GM10248 (cell line): Measurements from ENCODE around the gene TYRO3.
A peak's percentile ranks its signal among the peaks of the same experiment; 100 is the strongest.
"Not testable (repeated sequence)": the region's sequence is repeated elsewhere in the genome, so short reads cannot be mapped to it uniquely, and the experiment has no call there.

Experiments used
- CTCF ChIA-PET: fragments of 300-600 bp; sonication (Branson Sonifier 250); formaldehyde crosslinking; extraction: SDS; loops from one replicate; lab custom pipeline; 2021; ENCODE audit warnings: antibody characterized with exemption; lab: Yijun Ruan, JAX
- POLR2A ChIA-PET: fragments of 350-650 bp; sonication (Branson Sonifier 250); formaldehyde crosslinking; extraction: SDS; loops from one replicate; lab custom pipeline; 2020; ENCODE audit warnings: antibody characterized with exemption; lab: Yijun Ruan, JAX
- DNase-seq: peaks from one replicate; pipeline ENCODE4 v3.0.0; 2012; ENCODE audit errors: extremely low spot score
- CTCF ChIP-seq: IDR thresholded peaks from 2 replicates; pipeline ENCODE4 v1.5.1; 2012; ENCODE audit warnings: mild to moderate bottlenecking, low read depth; ENCODE audit errors: extremely low read depth, missing control alignments, control extremely low read depth

The TYRO3 gene

GRCh38 chr15:41567261-41567660 lies 8.2 kb downstream of the TYRO3 start:
- CTCF ChIA-PET = interaction anchor here (0.9 to 1.5 kb wide), 2 partner anchors 10 to 36 kb away, joined by 3 read pairs; no protein-coding TSS in a partner anchor
- TF ChIP-seq CTCF = no peak
- POLR2A ChIA-PET = no interaction called here
- DNase-seq = peak; percentile 2

GRCh38 chr15:41567862-41568261 lies 8.8 kb downstream of the TYRO3 start:
- no peak for TF ChIP-seq CTCF
- ChIA-PET CTCF (interaction anchor here (1.2 to 1.5 kb wide), 2 partner anchors 10 kb away, joined by 3 read pairs; no protein-coding TSS in a partner anchor), POLR2A (no interaction called here)
- peak; percentile 4 for DNase-seq

- POLR2A ChIA-PET = no interaction called here
- no peak for TF ChIP-seq CTCF
- CTCF ChIA-PET = interaction anchor here (1.2 kb wide), 1 partner anchor 10 kb away, joined by 3 read pairs; no protein-coding TSS in a partner anchor
- DNase-seq = peak; percentile 2
Observed at GRCh38 chr15:41568350-41569017, 9.5 kb downstream of the TYRO3 start.

- CTCF ChIA-PET = interaction anchor here (1.2 kb wide), 1 partner anchor 11 kb away, joined by 3 read pairs; no protein-coding TSS in a partner anchor
- POLR2A ChIA-PET, DNase-seq: not testable (repeated sequence)
Observed at GRCh38 chr15:41569232-41569631, 10.2 kb downstream of the TYRO3 start.

GRCh38 chr15:41570764-41571163 lies 11.8 kb downstream of the TYRO3 start:
- CTCF ChIA-PET = interaction anchor here (1.0 kb wide), 1 partner anchor 33 kb away, joined by 3 read pairs; no protein-coding TSS in a partner anchor
- POLR2A ChIA-PET = no interaction called here
- peak; percentile 3 for DNase-seq
- no peak for TF ChIP-seq CTCF

- POLR2A ChIA-PET = no interaction called here
- CTCF ChIA-PET = no interaction called here
- TF ChIP-seq CTCF = no peak
- no peak for DNase-seq
Observed at GRCh38 chr15:41571948-41572347, 12.9 kb downstream of the TYRO3 start.

- CTCF ChIA-PET = interaction anchor here (1.2 kb wide), 1 partner anchor 15 kb away, joined by 6 read pairs; no protein-coding TSS in a partner anchor
- POLR2A ChIA-PET = no interaction called here
- DNase-seq = no peak
- TF ChIP-seq CTCF = no peak
Observed at GRCh38 chr15:41572866-41573265, 13.9 kb downstream of the TYRO3 start.
